A549 (cell line): ENCODE measurements around the gene TMEM140.

Experiments used
- CEBPB ChIP-seq, 2 experiments: fragments of >200 bp in 1 of 2; sonication (Bioruptor Twin) in 1 of 2; formaldehyde crosslinking in 1 of 2; IDR thresholded peaks; 2 replicates each; pipeline ENCODE4 v1.6.1; 2012 to 2016
- MAZ ChIP-seq: fragments of 150-350 bp; IDR thresholded peaks from 2 replicates; pipeline ENCODE4 v1.6.1; 2014; ENCODE audit warnings: antibody characterized with exemption, low read depth, low read length, borderline replicate concordance
- MYC ChIP-seq: IDR thresholded peaks from 2 replicates; pipeline ENCODE4 v1.6.1; 2012; ENCODE audit warnings: mild to moderate bottlenecking, inconsistent platforms, low read length, improper control_type of control experiment, borderline replicate concordance
- RAD21 ChIP-seq, 2 experiments: fragments of >200 bp in 1 of 2; sonication (Bioruptor Twin) in 1 of 2; formaldehyde crosslinking in 1 of 2; IDR thresholded peaks in 1 of 2; conservative IDR thresholded peaks in 1 of 2; 2 replicates in 1 of 2; 3 replicates in 1 of 2; pipeline ENCODE4 v1.6.1; 2012 to 2018; ENCODE audit warnings: inconsistent platforms in 1 of 2
- TP53 ChIP-seq: fragments of 250-450 bp; sonication (Bioruptor Pico); IDR thresholded peaks from 2 replicates; pipeline ENCODE4 v1.5.0; 2021; ENCODE audit warnings: mild to moderate bottlenecking, moderate library complexity
- TF ChIP-seq, protein P1 (sequence below): fragments of >200 bp; sonication (Bioruptor Twin); formaldehyde crosslinking; IDR thresholded peaks from 3 replicates; pipeline ENCODE4 v1.5.1; 2016
- TF ChIP-seq, protein P2 (sequence below): fragments of 150-350 bp; IDR thresholded peaks from 2 replicates; pipeline ENCODE4 v1.6.1; 2014; ENCODE audit warnings: low read depth, mild to moderate bottlenecking, low read length

DNA sequence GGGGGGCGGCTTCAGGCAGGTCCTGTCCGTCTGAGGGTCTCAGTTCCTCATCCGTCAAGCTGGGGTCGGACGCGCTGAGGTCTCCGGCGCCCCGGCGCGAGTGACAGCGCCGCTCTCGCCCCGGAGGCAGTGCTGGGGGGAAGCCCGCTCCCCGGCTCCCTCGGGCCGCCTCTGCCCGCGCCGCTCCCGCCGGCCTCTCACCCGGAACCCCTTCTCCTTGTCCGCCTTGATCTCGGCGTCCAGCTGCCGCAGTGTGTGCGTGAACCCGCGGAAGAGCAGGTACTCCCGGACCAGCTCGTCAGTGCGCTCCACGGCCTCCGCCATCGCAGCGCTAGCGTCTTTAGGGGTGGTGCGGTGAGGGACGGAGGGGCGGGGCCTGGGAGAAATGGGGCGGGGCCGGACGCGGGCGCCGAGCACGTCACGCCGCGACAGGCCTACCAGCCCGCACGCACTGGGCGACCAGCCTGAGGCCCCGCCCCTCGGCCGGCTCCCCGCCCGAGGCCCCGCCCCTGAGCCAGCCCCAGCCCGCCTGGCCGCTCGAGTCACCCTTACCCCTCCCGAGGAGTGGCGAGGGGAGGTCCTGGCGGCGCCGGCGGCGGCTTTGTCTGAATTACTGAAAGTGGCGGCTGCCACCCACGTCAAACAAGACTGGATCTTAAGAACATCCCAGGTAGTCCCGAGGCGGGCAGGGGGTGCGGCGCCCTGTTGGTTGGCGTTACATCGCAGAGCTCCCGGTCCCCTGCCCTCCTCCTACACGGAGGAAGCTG lies 63.5 kb downstream of the TMEM140 start, which contains the start of gene WDR91:
- no peak for TF ChIP-seq RAD21 (conservative IDR thresholded peaks at IDR 0.05 in 1 of 2, IDR thresholded peaks at IDR 0.05 in 1 of 2)
- TF ChIP-seq, protein P1, sequence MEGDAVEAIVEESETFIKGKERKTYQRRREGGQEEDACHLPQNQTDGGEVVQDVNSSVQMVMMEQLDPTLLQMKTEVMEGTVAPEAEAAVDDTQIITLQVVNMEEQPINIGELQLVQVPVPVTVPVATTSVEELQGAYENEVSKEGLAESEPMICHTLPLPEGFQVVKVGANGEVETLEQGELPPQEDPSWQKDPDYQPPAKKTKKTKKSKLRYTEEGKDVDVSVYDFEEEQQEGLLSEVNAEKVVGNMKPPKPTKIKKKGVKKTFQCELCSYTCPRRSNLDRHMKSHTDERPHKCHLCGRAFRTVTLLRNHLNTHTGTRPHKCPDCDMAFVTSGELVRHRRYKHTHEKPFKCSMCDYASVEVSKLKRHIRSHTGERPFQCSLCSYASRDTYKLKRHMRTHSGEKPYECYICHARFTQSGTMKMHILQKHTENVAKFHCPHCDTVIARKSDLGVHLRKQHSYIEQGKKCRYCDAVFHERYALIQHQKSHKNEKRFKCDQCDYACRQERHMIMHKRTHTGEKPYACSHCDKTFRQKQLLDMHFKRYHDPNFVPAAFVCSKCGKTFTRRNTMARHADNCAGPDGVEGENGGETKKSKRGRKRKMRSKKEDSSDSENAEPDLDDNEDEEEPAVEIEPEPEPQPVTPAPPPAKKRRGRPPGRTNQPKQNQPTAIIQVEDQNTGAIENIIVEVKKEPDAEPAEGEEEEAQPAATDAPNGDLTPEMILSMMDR = peak; percentile 16; the same call in 2 of the 3 replicates
- TF ChIP-seq MYC = no peak
- no peak for TF ChIP-seq TP53 (CRISPR knock-in tag)
- TF ChIP-seq, protein P2, sequence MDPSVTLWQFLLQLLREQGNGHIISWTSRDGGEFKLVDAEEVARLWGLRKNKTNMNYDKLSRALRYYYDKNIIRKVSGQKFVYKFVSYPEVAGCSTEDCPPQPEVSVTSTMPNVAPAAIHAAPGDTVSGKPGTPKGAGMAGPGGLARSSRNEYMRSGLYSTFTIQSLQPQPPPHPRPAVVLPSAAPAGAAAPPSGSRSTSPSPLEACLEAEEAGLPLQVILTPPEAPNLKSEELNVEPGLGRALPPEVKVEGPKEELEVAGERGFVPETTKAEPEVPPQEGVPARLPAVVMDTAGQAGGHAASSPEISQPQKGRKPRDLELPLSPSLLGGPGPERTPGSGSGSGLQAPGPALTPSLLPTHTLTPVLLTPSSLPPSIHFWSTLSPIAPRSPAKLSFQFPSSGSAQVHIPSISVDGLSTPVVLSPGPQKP = no peak
- TF ChIP-seq MAZ = no peak
- no peak for TF ChIP-seq CEBPB (IDR thresholded peaks at IDR 0.05)
